ENCODE data around the gene DACT1. TPM values are rescaled to one million over a fixed set of nuclear protein-coding genes. Genes with fewer than 3 reads are reported as not detected.

DACT1 gene
- total and polyA plus RNA-seq, 10 of the 15 experiments (the other 5 are each of a cell fraction or from before 2014, with no cell fraction given) = 0.13 to 2.9 (median 0.91) TPM

DNA sequence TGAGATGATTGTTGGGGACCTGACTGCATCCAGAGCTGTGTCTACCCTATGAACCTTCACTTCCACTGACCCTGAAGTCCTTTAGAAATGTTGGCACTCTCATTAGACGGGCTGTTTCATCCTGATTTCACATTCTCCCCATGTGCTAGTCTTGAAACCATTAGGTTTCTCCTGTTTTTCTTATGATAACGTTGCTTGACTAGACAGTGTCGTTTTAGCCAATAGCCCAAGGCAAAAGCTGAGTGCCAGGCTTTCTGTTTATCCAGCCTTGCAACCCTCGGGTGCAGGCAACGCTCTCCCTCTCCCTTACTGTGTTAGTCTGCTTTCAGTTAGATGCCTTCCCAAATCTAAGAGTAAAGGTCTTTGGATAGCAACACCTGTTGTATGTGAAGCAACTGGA lies 30.1 kb downstream of the DACT1 start (continued):
- TF ChIP-seq STAT3 (IDR thresholded peaks at IDR 0.05; ENCODE audit: low read depth, low read length) (no peak), CEBPB (IDR thresholded peaks at IDR 0.05; ENCODE audit: borderline replicate concordance in 1 of 2, low read depth in 2 of 2, low read length in 2 of 2) (no peak)

DNA sequence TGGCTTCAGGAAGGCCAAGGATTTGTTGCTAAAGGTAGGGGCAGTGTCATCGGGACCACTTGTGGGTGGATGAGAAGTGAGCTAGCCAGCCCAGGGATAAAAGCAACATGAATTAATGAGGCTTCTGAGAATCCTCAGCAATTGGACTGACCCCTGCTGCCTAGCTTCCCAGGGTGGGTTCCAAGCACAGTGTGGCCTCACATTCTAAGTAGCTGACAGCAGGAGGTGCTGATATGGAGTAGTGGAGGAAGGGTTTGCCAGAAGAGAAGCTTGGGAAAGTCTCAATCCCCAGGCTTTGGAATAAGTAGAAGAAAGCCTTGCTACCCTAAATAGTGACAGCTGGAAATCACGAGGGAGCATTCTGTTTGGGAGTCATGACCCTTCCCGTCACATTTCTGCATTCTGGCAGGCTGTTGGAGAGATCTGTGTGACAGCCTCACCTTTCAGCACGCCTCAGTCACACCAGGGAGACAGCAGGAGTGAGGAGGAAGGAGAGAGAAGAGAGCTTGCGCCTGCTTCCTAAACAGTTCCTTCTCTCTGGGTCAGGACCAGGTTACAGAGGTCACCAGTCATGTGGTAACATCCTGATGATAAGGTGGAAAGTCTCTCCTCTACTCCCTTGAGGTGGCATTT lies 31.2 kb downstream of the DACT1 start:
- ChIA-PET POLR2A (no interaction called here), RAD21 (ENCODE audit: unreplicated experiment) (no interaction called here), SMC1A (ENCODE audit: uncharacterized antibody, unreplicated experiment) (interaction anchor here (0.9 kb wide), 1 partner anchor 360 kb away, joined by 3 read pairs; no protein-coding TSS in a partner anchor), CTCF (interaction anchor here (1.4 kb wide), 1 partner anchor 17 kb away, joined by 4 read pairs; no protein-coding TSS in a partner anchor)
- Histone ChIP-seq H2AFZ (ENCODE audit: control insufficient read depth, low read depth, low read length) (no peak overlapping the region), H3K9me3 (replicated peaks; ENCODE audit: control insufficient read depth, insufficient read depth, low read length) (no peaks in the 10 kb centered on the region), H3K4me2 (ENCODE audit: control insufficient read depth, insufficient read depth) (no peak overlapping the region), H3K27me3 (replicated peaks in 1 of 2; ENCODE audit: control insufficient read depth in 2 of 2, insufficient read depth in 2 of 2, low read length in 1 of 2) (no peaks in the 10 kb centered on the region; a peak in 1 of 4 replicates), H3K79me2 (ENCODE audit: control insufficient read depth, insufficient read depth, low read length) (no peaks in the 10 kb centered on the region), H3K4me3 (no peak overlapping the region), H3K9ac (ENCODE audit: control insufficient read depth, insufficient read depth, low read length) (no peak overlapping the region), H3K27ac (ENCODE audit: control insufficient read depth, insufficient read depth) (no peak overlapping the region), H3K36me3 (ENCODE audit: control insufficient read depth in 2 of 2, insufficient read depth in 2 of 2, low read length in 1 of 2) (no peaks in the 10 kb centered on the region), H3K4me1 (ENCODE audit: control insufficient read depth, insufficient read depth, low read length) (no peaks in the 10 kb centered on the region), H4K20me1 (ENCODE audit: control insufficient read depth, insufficient read depth) (no peaks in the 10 kb centered on the region)
- WGBS (ENCODE audit: insufficient coverage, insufficient replicate concordance, low lambda C conversion rate, missing lambda C conversion rate) = 21% methylated on average over 5 of the region's 5 CpGs
- ATAC-seq (no peak), FAIRE-seq (no peak), DNase-seq (ENCODE audit: low read depth, low spot score) (no peak)
- intact Hi-C loops (cut with micrococcal nuclease; ENCODE audit: unreplicated experiment) (no loop called here), in situ Hi-C loops (cut with MboI) (no loop called here)
- no TSS peak for BruUV-seq (replicated peaks)
- TF ChIP-seq JUND (IDR thresholded peaks at IDR 0.05; ENCODE audit: low read depth, low read length) (no peak), BCL11A (IDR thresholded peaks at IDR 0.05; ENCODE audit: low read depth, low read length) (no peak), SMARCA5 (IDR thresholded peaks at IDR 0.05) (no peak), CEBPZ (IDR thresholded peaks at IDR 0.05; ENCODE audit: low read depth, low read length) (no peak), KLF5 (IDR thresholded peaks at IDR 0.05; ENCODE audit: partially characterized antibody) (no peak), CREM (IDR thresholded peaks at IDR 0.05; ENCODE audit: low read depth) (no peak), KAT2A (conservative IDR thresholded peaks at IDR 0.05; ENCODE audit: control insufficient read depth, low read depth, low read length) (no peak), IRF5 (IDR thresholded peaks at IDR 0.05; ENCODE audit: borderline replicate concordance) (no peak), SIN3A (IDR thresholded peaks at IDR 0.05; ENCODE audit: low read depth, low read length) (no peak), ZBTB4 (CRISPR knock-in tag; IDR thresholded peaks at IDR 0.05) (no peak), ZNF622 (IDR thresholded peaks at IDR 0.05) (no peak)
